Brain microvascular endothelial cell (primary cell): Measurements from ENCODE around the gene RAG1.

Experiments
- DNase-seq: peaks from one replicate; pipeline ENCODE4 v3.0.0-alpha.2; 2020
- H3K27ac ChIP-seq: fragments of 250-450 bp; sonication (Bioruptor Pico); 2 replicates; pipeline ENCODE4 v1.5.1; 2020; ENCODE audit warnings: mild to moderate bottlenecking, moderate library complexity
- H3K27me3 ChIP-seq: fragments of 250-450 bp; sonication (Bioruptor Pico); replicated peaks from 2 replicates; pipeline ENCODE4 v1.5.1; 2020; ENCODE audit warnings: mild to moderate bottlenecking
- H3K36me3 ChIP-seq: fragments of 250-450 bp; sonication (Bioruptor Pico); replicated peaks from 2 replicates; pipeline ENCODE4 v1.5.1; 2020; ENCODE audit warnings: mild to moderate bottlenecking
- H3K4me3 ChIP-seq: 2 replicates; pipeline ENCODE4 v1.5.1; 2011; ENCODE audit warnings: low read depth, mild to moderate bottlenecking, control low read depth, low read length, moderate library complexity
- in situ Hi-C: cut with HindIII; loops from 2 replicates; pipeline ENCODE4 v1.10.0; 2017; ENCODE audit warnings: low sequenced_read_pairs, low pct_ligation_motif_present
- TF ChIP-seq, protein P1 (sequence below): IDR thresholded peaks from 2 replicates; pipeline ENCODE4 v1.5.1; 2011; ENCODE audit warnings: low read depth, mild to moderate bottlenecking, moderate library complexity, low read length, control low read depth, inconsistent platforms; ENCODE audit errors: missing control alignments

RAG1 gene

GRCh38 chr11:36627006-36627405, 59.2 kb downstream of the RAG1 start:
- no peaks in the 10 kb centered on the region for H3K36me3 ChIP-seq
- in situ Hi-C loops: no loop called here
- no peak overlapping the region for H3K27ac ChIP-seq
- TF ChIP-seq, protein P1, sequence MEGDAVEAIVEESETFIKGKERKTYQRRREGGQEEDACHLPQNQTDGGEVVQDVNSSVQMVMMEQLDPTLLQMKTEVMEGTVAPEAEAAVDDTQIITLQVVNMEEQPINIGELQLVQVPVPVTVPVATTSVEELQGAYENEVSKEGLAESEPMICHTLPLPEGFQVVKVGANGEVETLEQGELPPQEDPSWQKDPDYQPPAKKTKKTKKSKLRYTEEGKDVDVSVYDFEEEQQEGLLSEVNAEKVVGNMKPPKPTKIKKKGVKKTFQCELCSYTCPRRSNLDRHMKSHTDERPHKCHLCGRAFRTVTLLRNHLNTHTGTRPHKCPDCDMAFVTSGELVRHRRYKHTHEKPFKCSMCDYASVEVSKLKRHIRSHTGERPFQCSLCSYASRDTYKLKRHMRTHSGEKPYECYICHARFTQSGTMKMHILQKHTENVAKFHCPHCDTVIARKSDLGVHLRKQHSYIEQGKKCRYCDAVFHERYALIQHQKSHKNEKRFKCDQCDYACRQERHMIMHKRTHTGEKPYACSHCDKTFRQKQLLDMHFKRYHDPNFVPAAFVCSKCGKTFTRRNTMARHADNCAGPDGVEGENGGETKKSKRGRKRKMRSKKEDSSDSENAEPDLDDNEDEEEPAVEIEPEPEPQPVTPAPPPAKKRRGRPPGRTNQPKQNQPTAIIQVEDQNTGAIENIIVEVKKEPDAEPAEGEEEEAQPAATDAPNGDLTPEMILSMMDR: no peak
- H3K4me3 ChIP-seq: no peak overlapping the region
- no peak for DNase-seq
- H3K27me3 ChIP-seq: no peaks in the 10 kb centered on the region

GRCh38 chr11:36627471-36627870, 59.7 kb downstream of the RAG1 start:
- Histone ChIP-seq H3K36me3 (no peaks in the 10 kb centered on the region), H3K27ac (no peak overlapping the region), H3K4me3 (no peak overlapping the region), H3K27me3 (no peaks in the 10 kb centered on the region)
- DNase-seq: no peak
- in situ Hi-C loops: no loop called here
- TF ChIP-seq, protein P1: no peak

DNA sequence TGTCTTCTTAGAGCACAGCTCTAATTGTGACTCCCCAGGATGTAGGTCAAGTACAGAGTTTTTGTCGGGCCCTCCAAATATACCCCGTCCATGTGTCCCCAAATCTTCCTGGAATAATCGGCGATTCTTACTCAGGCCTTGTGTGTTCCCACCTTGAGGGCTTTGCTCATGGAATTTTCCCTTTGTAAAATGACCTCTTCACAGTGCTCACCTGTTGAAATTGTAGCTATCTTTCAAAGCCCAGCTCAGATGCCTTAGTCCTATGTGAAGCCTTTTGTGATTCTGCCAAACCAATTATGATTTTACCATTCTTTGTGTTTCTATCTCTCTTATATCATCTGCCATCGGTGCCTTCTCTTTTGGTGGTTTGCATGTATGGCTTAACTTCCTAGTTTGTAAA, 60.3 kb downstream of the RAG1 start:
- Histone ChIP-seq H3K4me3 (no peak overlapping the region), H3K36me3 (no peaks in the 10 kb centered on the region), H3K27me3 (no peaks in the 10 kb centered on the region), H3K27ac (no peak overlapping the region)
- DNase-seq: no peak
- TF ChIP-seq, protein P1: no peak
- in situ Hi-C loops: no loop called here

DNA sequence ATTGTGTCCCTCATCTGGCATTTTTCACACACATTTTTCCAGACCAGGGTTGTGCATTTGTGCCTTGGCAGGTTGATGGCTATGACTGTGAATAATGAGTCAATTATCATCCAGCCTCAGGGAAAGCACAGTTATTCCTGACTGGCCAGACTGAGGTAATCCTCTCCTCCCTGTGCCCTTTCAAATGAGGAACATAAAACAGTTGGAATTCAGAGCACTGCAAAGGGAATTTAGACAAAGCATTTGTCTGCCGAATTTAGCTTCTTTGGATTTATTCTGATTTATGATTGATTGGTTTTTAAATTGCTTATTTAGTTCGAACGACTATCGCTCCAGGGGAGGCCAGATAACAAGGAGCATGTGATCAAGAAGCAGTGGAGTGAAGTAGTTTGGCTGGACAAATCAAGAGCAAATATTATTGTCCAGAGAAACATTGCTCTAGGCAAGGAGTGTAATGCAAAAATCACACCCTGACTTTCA, 61.0 kb downstream of the RAG1 start:
- Histone ChIP-seq H3K27ac (no peak overlapping the region), H3K4me3 (no peak overlapping the region), H3K27me3 (no peaks in the 10 kb centered on the region), H3K36me3 (no peaks in the 10 kb centered on the region)
- no peak for DNase-seq
- in situ Hi-C loops: no loop called here
- TF ChIP-seq, protein P1: no peak
